Occipital lobe (tissue), 2 donors: Measurements from ENCODE around the gene DAGLB. TPM values are rescaled to one million over a fixed set of nuclear protein-coding genes. Genes with fewer than 3 reads are reported as not detected.
"Not testable (repeated sequence)": the region's sequence is repeated elsewhere in the genome, so short reads cannot be mapped to it uniquely, and the experiment has no call there.

Experiments used
- DNase-seq: peaks from one replicate; lab custom pipeline; 2025; lab: John Stamatoyannopoulos, UW
- total RNA-seq: library from RNA; depleted of rRNA; stranded (reverse); fragments of >200 nt; gene quantifications from one replicate; pipeline ENCODE4 v1.2.3, GENCODE V29; 2014

DAGLB gene
- total RNA-seq, 1 donor from 2014 or later = 27.9 TPM

GRCh38 chr7:6398943-6399342, 48.8 kb downstream of the DAGLB start:
- no peak for DNase-seq

- DNase-seq = not testable (repeated sequence)
Measured at GRCh38 chr7:6397759-6398495, 49.8 kb downstream of the DAGLB start.

- peak; percentile 43 for DNase-seq
Measured at GRCh38 chr7:6395898-6396595, 51.7 kb downstream of the DAGLB start.

GRCh38 chr7:6394114-6394513, 53.6 kb downstream of the DAGLB start:
- no peak for DNase-seq

- DNase-seq = no peak
Measured at GRCh38 chr7:6393667-6394056, 54.1 kb downstream of the DAGLB start.

- no peak for DNase-seq
Measured at GRCh38 chr7:6392712-6393666, 54.8 kb downstream of the DAGLB start.

GRCh38 chr7:6389728-6390127, 58.0 kb downstream of the DAGLB start:
- no peak for DNase-seq

- DNase-seq = no peak
Measured at GRCh38 chr7:6387734-6388294, 59.9 kb downstream of the DAGLB start.

GRCh38 chr7:6386779-6387178, 61.0 kb downstream of the DAGLB start:
- DNase-seq = no peak

GRCh38 chr7:6385909-6386560, 61.7 kb downstream of the DAGLB start:
- no peak for DNase-seq

- DNase-seq = no peak
Measured at GRCh38 chr7:6385110-6385781, 62.5 kb downstream of the DAGLB start.

GRCh38 chr7:6384327-6384726, 63.4 kb downstream of the DAGLB start:
- no peak for DNase-seq

GRCh38 chr7:6382817-6383216, 64.9 kb downstream of the DAGLB start:
- DNase-seq = no peak

- not testable (repeated sequence) for DNase-seq
Measured at GRCh38 chr7:6381846-6382245, 65.9 kb downstream of the DAGLB start.

- DNase-seq = no peak
Measured at GRCh38 chr7:6380310-6381095, 67.3 kb downstream of the DAGLB start.

- no peak for DNase-seq
Measured at GRCh38 chr7:6379886-6380285, 67.9 kb downstream of the DAGLB start.

- DNase-seq = not testable (repeated sequence)
Measured at GRCh38 chr7:6378556-6378955, 69.2 kb downstream of the DAGLB start.

GRCh38 chr7:6376820-6377219, 70.9 kb downstream of the DAGLB start:
- no peak for DNase-seq

GRCh38 chr7:6375348-6376101, 72.2 kb downstream of the DAGLB start:
- no peak for DNase-seq
